Measurements from ENCODE around the gene RPL7A. TPM values are rescaled to one million over a fixed set of nuclear protein-coding genes. Genes with fewer than 3 reads are reported as not detected.

The RPL7A gene
- total and polyA plus RNA-seq, 2 donors (not counting 3 experiments of a cell fraction or from before 2014, with no cell fraction given), result 2,112 to 2,329 TPM

GRCh38 chr9:133396952-133397351 lies 48.9 kb downstream of the RPL7A start:
- Histone ChIP-seq H3K27me3 (ENCODE audit: control insufficient read depth in 2 of 2, insufficient read depth in 2 of 2, low read length in 2 of 2) (peaks cover 0 to 3% of the 10 kb centered on the region in 2 experiments), H3K9me1 (replicated peaks; ENCODE audit: control insufficient read depth, extremely low read depth, insufficient read depth, low read length) (no peaks in the 10 kb centered on the region), H3K79me2 (ENCODE audit: control insufficient read depth, insufficient read depth, low read length) (no peaks in the 10 kb centered on the region), H3K4me3 (replicated peaks in 1 of 3; ENCODE audit: insufficient read depth in 1 of 3, low read depth in 1 of 3, low read length in 3 of 3) (no peak overlapping the region), H2AFZ (ENCODE audit: low read depth, low read length) (no peak overlapping the region), H3K4me2 (ENCODE audit: insufficient read depth, low read length) (no peak overlapping the region), H3K4me1 (ENCODE audit: control insufficient read depth, extremely low read depth, insufficient read depth, low read length) (no peaks in the 10 kb centered on the region), H3K9me3 (replicated peaks; ENCODE audit: control insufficient read depth, insufficient read depth, low read length) (no peaks in the 10 kb centered on the region), H3K27ac (ENCODE audit: insufficient read depth, low read depth, low read length) (no peak overlapping the region), H3K9ac (replicated peaks; ENCODE audit: extremely low read depth, insufficient read depth, low read length) (no peak overlapping the region), H4K20me1 (replicated peaks; ENCODE audit: control insufficient read depth, extremely low read depth, insufficient read depth, low read length) (no peaks in the 10 kb centered on the region), H3K36me3 (ENCODE audit: control insufficient read depth in 2 of 2, extremely low read depth in 1 of 2, insufficient read depth in 2 of 2, low read length in 2 of 2) (no peaks in the 10 kb centered on the region)
- intact Hi-C loops (cut with micrococcal nuclease), result loop anchor here (2.0 kb wide), 2 partner anchors 20 to 90 kb away; partner anchors contain the start of genes STKLD1 and SURF4
- TF ChIP-seq CTCF (IDR thresholded peaks at IDR 0.05; ENCODE audit: extremely low read depth in 1 of 2, insufficient read depth in 1 of 2, low read depth in 1 of 2, low read length in 2 of 2), result peak; percentile 27 to 50
- TF ChIP-seq JUN (IDR thresholded peaks at IDR 0.05; ENCODE audit: borderline replicate concordance, insufficient read depth, insufficient read length, low read depth), result no peak
- CTCF ChIA-PET, result interaction anchor here (1.4 to 3.6 kb wide), 2 partner anchors 19 to 89 kb away, joined by 3 to 10 read pairs; no protein-coding TSS in a partner anchor
- POLR2A ChIA-PET, result no interaction called here
- dilution Hi-C loops (cut with MboI; ENCODE audit: extremely low pct_ligation_motif_present, low sequenced_read_pairs), result no loop called here
- BruUV-seq (replicated peaks), result no TSS peak
- DNase-seq (ENCODE audit: low read depth, low spot score) (peak; percentile 17), FAIRE-seq (no peak)

GRCh38 chr9:133397370-133397769 lies 49.4 kb downstream of the RPL7A start:
- TF ChIP-seq JUN (IDR thresholded peaks at IDR 0.05; ENCODE audit: borderline replicate concordance, insufficient read depth, insufficient read length, low read depth) (no peak), MAX (IDR thresholded peaks at IDR 0.05; ENCODE audit: insufficient read depth, insufficient read length) (no peak)
- Histone ChIP-seq H3K4me1 (ENCODE audit: control insufficient read depth, extremely low read depth, insufficient read depth, low read length) (no peaks in the 10 kb centered on the region), H4K20me1 (replicated peaks; ENCODE audit: control insufficient read depth, extremely low read depth, insufficient read depth, low read length) (no peaks in the 10 kb centered on the region), H2AFZ (ENCODE audit: low read depth, low read length) (no peak overlapping the region), H3K27me3 (ENCODE audit: control insufficient read depth in 2 of 2, insufficient read depth in 2 of 2, low read length in 2 of 2) (peaks cover 0 to 3% of the 10 kb centered on the region in 2 experiments), H3K9me3 (replicated peaks; ENCODE audit: control insufficient read depth, insufficient read depth, low read length) (no peaks in the 10 kb centered on the region), H3K27ac (ENCODE audit: insufficient read depth, low read depth, low read length) (no peak overlapping the region), H3K79me2 (ENCODE audit: control insufficient read depth, insufficient read depth, low read length) (no peaks in the 10 kb centered on the region), H3K4me3 (replicated peaks in 1 of 3; ENCODE audit: insufficient read depth in 1 of 3, low read depth in 1 of 3, low read length in 3 of 3) (no peak overlapping the region), H3K36me3 (ENCODE audit: control insufficient read depth in 2 of 2, extremely low read depth in 1 of 2, insufficient read depth in 2 of 2, low read length in 2 of 2) (peaks cover 0 to 2% of the 10 kb centered on the region in 2 experiments), H3K9ac (replicated peaks; ENCODE audit: extremely low read depth, insufficient read depth, low read length) (no peak overlapping the region), H3K9me1 (replicated peaks; ENCODE audit: control insufficient read depth, extremely low read depth, insufficient read depth, low read length) (no peaks in the 10 kb centered on the region), H3K4me2 (ENCODE audit: insufficient read depth, low read length) (no peak overlapping the region)
- FAIRE-seq, result no peak
- dilution Hi-C loops (cut with MboI; ENCODE audit: extremely low pct_ligation_motif_present, low sequenced_read_pairs), result no loop called here
- DNase-seq (ENCODE audit: low read depth, low spot score), result no peak
- intact Hi-C loops (cut with micrococcal nuclease), result loop anchor here (2.0 kb wide), 2 partner anchors 21 to 89 kb away; partner anchors contain the start of genes STKLD1 and SURF4
- ChIA-PET CTCF (interaction anchor here (1.4 to 3.6 kb wide), 2 partner anchors 19 to 89 kb away, joined by 3 to 10 read pairs; no protein-coding TSS in a partner anchor), POLR2A (no interaction called here)
- BruUV-seq (replicated peaks), result no TSS peak
